Measurements from ENCODE around the gene WDR7. TPM values are rescaled to one million over a fixed set of nuclear protein-coding genes. Genes with fewer than 3 reads are reported as not detected.

The WDR7 gene
- total RNA-seq, 2 donors from 2014 or later, result 23.2 to 29.1 TPM

- intact Hi-C loops (cut with DNase I), result no loop called here
- ATAC-seq (peak in 1 of 2 donors; percentile 36), DNase-seq (no peak)
These were observed 105.8 kb downstream of the WDR7 start for GRCh38 chr18:56756966-56757365.

GRCh38 chr18:56770097-56770496 is 118.9 kb downstream of the WDR7 start:
- DNase-seq, result no peak
- intact Hi-C loops (cut with DNase I), result no loop called here
- ATAC-seq, result no peak

GRCh38 chr18:56770873-56771272 is 119.7 kb downstream of the WDR7 start:
- no peak for DNase-seq
- intact Hi-C loops (cut with DNase I), result no loop called here

GRCh38 chr18:56775701-56776100 is 124.5 kb downstream of the WDR7 start:
- intact Hi-C loops (cut with DNase I), result no loop called here
- ATAC-seq (no peak), DNase-seq (no peak)

More at GRCh38 chr18:56770873-56771272, 119.7 kb downstream of the WDR7 start:
- ATAC-seq, result no peak

- ATAC-seq, result no peak
- intact Hi-C loops (cut with DNase I), result no loop called here
- DNase-seq, result no peak
These were observed 136.2 kb downstream of the WDR7 start for GRCh38 chr18:56787390-56787789.

GRCh38 chr18:56789004-56789888 is 138.1 kb downstream of the WDR7 start:
- intact Hi-C loops (cut with DNase I), result no loop called here
- peak; percentile 34 to 68 for ATAC-seq
- DNase-seq, result peak; percentile 29

- intact Hi-C loops (cut with DNase I), result no loop called here
- DNase-seq, result no peak
These were observed 138.7 kb downstream of the WDR7 start for GRCh38 chr18:56789889-56790180.

GRCh38 chr18:56795381-56795780 is 144.2 kb downstream of the WDR7 start:
- DNase-seq, result no peak
- intact Hi-C loops (cut with DNase I), result no loop called here

More at GRCh38 chr18:56789889-56790180, 138.7 kb downstream of the WDR7 start:
- ATAC-seq, result no peak

GRCh38 chr18:56799756-56800155 is 148.6 kb downstream of the WDR7 start:
- no peak for DNase-seq
- intact Hi-C loops (cut with DNase I), result no loop called here

More at GRCh38 chr18:56795381-56795780, 144.2 kb downstream of the WDR7 start:
- no peak for ATAC-seq

GRCh38 chr18:56803051-56803450 is 151.9 kb downstream of the WDR7 start:
- DNase-seq (no peak), ATAC-seq (no peak)
- intact Hi-C loops (cut with DNase I), result no loop called here

More at GRCh38 chr18:56799756-56800155, 148.6 kb downstream of the WDR7 start:
- no peak for ATAC-seq

- intact Hi-C loops (cut with DNase I), result no loop called here
- no peak for ATAC-seq
These were observed 153.2 kb downstream of the WDR7 start for GRCh38 chr18:56804395-56804794.

GRCh38 chr18:56807901-56808300 is 156.7 kb downstream of the WDR7 start:
- intact Hi-C loops (cut with DNase I), result no loop called here
- ATAC-seq, result no peak
- DNase-seq, result no peak

More at GRCh38 chr18:56804395-56804794, 153.2 kb downstream of the WDR7 start:
- no peak for DNase-seq

GRCh38 chr18:56812674-56813073 is 161.5 kb downstream of the WDR7 start:
- DNase-seq (no peak), ATAC-seq (no peak)
- intact Hi-C loops (cut with DNase I), result no loop called here

GRCh38 chr18:56815926-56816325 is 164.8 kb downstream of the WDR7 start:
- DNase-seq, result no peak
- no peak for ATAC-seq
- intact Hi-C loops (cut with DNase I), result no loop called here

GRCh38 chr18:56823986-56824565 is 172.9 kb downstream of the WDR7 start:
- intact Hi-C loops (cut with DNase I), result no loop called here
- ATAC-seq (no peak), DNase-seq (no peak)

GRCh38 chr18:56825321-56825720 is 174.2 kb downstream of the WDR7 start:
- DNase-seq (no peak), ATAC-seq (no peak)
- intact Hi-C loops (cut with DNase I), result no loop called here

GRCh38 chr18:56825878-56826277 is 174.7 kb downstream of the WDR7 start:
- ATAC-seq (no peak), DNase-seq (no peak)
- intact Hi-C loops (cut with DNase I), result no loop called here

GRCh38 chr18:56831988-56832387 is 180.8 kb downstream of the WDR7 start:
- intact Hi-C loops (cut with DNase I), result no loop called here
- ATAC-seq, result no peak

GRCh38 chr18:56835331-56835730 is 184.2 kb downstream of the WDR7 start:
- DNase-seq (no peak), ATAC-seq (no peak)
- intact Hi-C loops (cut with DNase I), result no loop called here

More at GRCh38 chr18:56831988-56832387, 180.8 kb downstream of the WDR7 start:
- DNase-seq, result no peak

- intact Hi-C loops (cut with DNase I), result no loop called here
- ATAC-seq (no peak), DNase-seq (no peak)
These were observed 185.0 kb downstream of the WDR7 start for GRCh38 chr18:56836173-56836572.

GRCh38 chr18:56841836-56842235 is 190.7 kb downstream of the WDR7 start:
- DNase-seq (no peak), ATAC-seq (no peak)
- intact Hi-C loops (cut with DNase I), result no loop called here

Measured in left cardiac atrium (tissue), 4 donors.